ENCODE data around the gene PEX14. TPM values are rescaled to one million over a fixed set of nuclear protein-coding genes. Genes with fewer than 3 reads are reported as not detected.
A peak's percentile ranks its signal among the peaks of the same experiment; 100 is the strongest.

Gene PEX14
- total RNA-seq, 4 donors from 2014 or later, result 16.3 to 29.7 (median 26.2) TPM

DNA sequence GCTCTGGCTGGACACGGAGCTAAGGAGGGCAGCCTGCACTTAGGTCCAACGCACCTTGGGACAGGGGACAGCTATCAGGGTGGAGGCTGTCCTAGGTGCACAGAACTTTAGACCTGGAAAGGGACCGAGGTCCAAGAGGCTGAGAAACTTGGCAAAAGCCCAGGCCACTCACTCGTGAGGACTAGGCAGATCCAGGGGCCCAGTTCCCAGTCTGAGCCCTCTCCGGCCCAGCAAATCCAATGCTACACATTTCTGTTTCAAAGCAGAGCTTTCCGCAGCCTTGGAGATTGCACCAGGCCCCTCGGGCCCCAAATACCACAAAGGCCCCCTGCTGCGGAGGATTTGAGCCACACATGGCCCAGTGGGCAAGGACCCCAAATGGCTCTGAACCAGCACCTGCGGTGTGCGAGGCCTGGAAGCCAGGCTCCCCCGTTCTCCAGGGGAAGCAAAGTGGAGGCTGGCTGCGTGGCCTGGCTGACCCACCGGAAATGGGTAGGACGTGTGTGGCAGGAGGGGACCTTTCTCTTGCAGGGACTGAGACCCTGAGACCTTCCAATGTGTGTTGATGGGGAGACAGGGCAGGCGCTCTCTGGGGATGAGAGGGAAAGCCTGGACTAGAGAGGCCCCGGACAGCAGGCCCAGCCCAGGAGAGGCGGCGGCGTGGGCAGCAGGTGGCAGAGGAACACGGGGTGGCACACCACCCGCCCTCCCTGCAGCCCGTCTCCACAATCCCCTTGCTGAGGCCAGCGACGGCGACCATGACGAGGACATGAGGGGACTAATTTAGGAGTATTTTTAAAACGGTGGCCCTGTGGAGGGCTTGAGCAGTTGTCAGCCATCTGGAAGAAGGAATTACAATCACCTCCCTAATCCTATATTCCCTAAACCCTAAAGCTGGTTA, 203.0 kb downstream of the PEX14 start:
- Histone ChIP-seq H3K4me1 (peaks cover 0 to 93% (median 6%) of the 10 kb centered on the region in 4 donors), H3K4me3 (peak overlapping the region in 1 of 4 donors; percentile 25), H3K9me3 (no peaks in the 10 kb centered on the region), H3K27ac (peak overlapping the region in 3 of 4 donors; percentile 49 to 83 (median 81)), H3K36me3 (peaks cover 0 to 5% (median 0%) of the 10 kb centered on the region in 3 donors), H3K27me3 (no peaks in the 10 kb centered on the region)
- TF ChIP-seq, protein P1, sequence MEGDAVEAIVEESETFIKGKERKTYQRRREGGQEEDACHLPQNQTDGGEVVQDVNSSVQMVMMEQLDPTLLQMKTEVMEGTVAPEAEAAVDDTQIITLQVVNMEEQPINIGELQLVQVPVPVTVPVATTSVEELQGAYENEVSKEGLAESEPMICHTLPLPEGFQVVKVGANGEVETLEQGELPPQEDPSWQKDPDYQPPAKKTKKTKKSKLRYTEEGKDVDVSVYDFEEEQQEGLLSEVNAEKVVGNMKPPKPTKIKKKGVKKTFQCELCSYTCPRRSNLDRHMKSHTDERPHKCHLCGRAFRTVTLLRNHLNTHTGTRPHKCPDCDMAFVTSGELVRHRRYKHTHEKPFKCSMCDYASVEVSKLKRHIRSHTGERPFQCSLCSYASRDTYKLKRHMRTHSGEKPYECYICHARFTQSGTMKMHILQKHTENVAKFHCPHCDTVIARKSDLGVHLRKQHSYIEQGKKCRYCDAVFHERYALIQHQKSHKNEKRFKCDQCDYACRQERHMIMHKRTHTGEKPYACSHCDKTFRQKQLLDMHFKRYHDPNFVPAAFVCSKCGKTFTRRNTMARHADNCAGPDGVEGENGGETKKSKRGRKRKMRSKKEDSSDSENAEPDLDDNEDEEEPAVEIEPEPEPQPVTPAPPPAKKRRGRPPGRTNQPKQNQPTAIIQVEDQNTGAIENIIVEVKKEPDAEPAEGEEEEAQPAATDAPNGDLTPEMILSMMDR (IDR thresholded peaks at IDR 0.05), result peak in 1 of 6 experiments; percentile 8
- no peak for TF ChIP-seq POLR2A (IDR thresholded peaks at IDR 0.05)
- DNase-seq, result peak in 2 of 3 donors; percentile 86 to 88

DNA sequence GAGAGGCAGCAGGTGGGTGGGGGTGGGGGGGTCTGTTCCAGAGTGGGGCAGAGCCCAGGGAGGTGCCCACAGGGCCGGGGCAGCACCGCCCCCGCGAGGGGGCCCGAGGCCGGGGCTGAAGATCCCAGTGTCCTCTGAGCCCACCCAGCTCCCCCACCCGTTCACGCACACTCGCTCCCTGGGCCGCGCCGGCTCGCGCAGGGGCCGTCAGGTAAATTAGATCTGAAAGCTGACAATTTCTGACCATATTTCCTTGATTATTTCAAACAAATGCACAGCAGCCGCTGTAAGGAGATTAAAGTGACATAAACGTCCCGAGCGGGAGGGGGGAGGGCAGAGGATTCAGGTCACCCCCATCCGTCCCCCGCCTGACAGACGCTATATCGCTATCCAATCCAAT, 203.7 kb downstream of the PEX14 start:
- Histone ChIP-seq H3K4me1 (peaks cover 0 to 99% (median 6%) of the 10 kb centered on the region in 4 donors), H3K27ac (peak overlapping the region in 2 of 4 donors; percentile 81 to 83), H3K9me3 (no peaks in the 10 kb centered on the region), H3K27me3 (no peaks in the 10 kb centered on the region), H3K36me3 (peaks cover 0 to 5% (median 0%) of the 10 kb centered on the region in 3 donors), H3K4me3 (no peak overlapping the region)
- DNase-seq, result no peak
- TF ChIP-seq, protein P1 (IDR thresholded peaks at IDR 0.05), result no peak
- no peak for TF ChIP-seq POLR2A (IDR thresholded peaks at IDR 0.05)

GRCh38 chr1:10678852-10679251, 204.1 kb downstream of the PEX14 start:
- no peak for DNase-seq
- Histone ChIP-seq H3K4me3 (no peak overlapping the region), H3K36me3 (peaks cover 0 to 5% (median 0%) of the 10 kb centered on the region in 3 donors), H3K9me3 (no peaks in the 10 kb centered on the region), H3K27ac (peak overlapping the region in 2 of 4 donors; percentile 81 to 83), H3K27me3 (no peaks in the 10 kb centered on the region), H3K4me1 (peaks cover 0 to 100% (median 6%) of the 10 kb centered on the region in 4 donors)
- TF ChIP-seq, protein P1 (IDR thresholded peaks at IDR 0.05), result no peak

DNA sequence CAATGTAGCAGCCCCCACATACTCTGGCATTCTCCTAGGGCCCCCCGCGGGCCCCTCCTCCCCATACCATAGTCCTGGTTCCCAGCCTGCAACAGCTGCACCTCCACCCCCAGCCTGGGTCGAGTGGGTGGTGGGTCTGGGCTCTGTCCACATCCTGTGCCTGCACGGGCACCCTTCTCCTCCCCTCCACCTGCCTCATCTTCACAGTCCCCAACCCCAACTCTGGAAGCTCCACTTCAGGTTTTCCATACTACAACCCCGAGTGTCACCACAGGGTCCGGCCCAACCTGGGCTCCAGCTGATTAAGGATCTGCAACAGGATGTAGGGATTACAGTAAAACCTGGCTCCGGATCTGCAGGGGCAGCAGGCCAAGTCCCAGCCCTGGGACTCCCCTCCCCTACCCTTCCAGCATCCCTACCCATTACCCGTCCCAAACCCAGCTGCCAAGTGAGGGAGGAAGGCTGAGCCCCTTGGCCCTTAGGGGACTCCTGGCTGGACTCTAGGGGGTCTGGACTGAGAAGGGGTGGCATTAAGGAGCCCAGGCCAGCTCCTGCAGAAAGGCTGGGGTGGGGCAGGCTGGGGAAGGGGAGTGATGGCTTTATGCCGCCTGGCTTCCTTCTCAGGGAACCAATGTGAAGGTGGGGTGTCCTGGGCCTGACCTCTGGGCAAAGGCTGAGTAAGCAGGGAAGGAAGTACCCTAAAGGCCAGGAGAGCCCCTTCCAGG, 204.9 kb downstream of the PEX14 start:
- H3K27me3 ChIP-seq, result no peaks in the 10 kb centered on the region
- DNase-seq, result peak in 1 of 3 donors; percentile 58
- no peak for TF ChIP-seq POLR2A (IDR thresholded peaks at IDR 0.05)
- TF ChIP-seq, protein P1 (IDR thresholded peaks at IDR 0.05), result no peak
- H3K9me3 ChIP-seq, result no peaks in the 10 kb centered on the region
- no peak overlapping the region for H3K4me3 ChIP-seq
- no peaks in the 10 kb centered on the region for H3K36me3 ChIP-seq
- peak overlapping the region in 2 of 4 donors; percentile 81 to 83 for H3K27ac ChIP-seq
- H3K4me1 ChIP-seq, result peaks cover 0 to 100% (median 6%) of the 10 kb centered on the region in 4 donors

Small RNAs within 50 kb of the gene (small RNA-seq; reads per million reads assigned to genes)
- gene RN7SL614P, result 0 reads per million in 2 donors

Other genes starting within 250 kb of the PEX14 start
- 100 to 1,000 TPM; 111 to 186 (median 127) TPM for gene PGD, start 75.9 kb upstream of the PEX14 start, total RNA-seq
- 10 to 100 TPM in 2 of 4 donors, 1 to 10 TPM in 2; 6.8 to 94.1 (median 11.8) TPM for gene CENPS, start 44.5 kb upstream of the PEX14 start, total RNA-seq
- gene CORT, start 24.9 kb upstream of the PEX14 start, total RNA-seq, result 1 to 10 TPM in 1 of 4 donors, not detected in 3; 1.6 TPM
- 10 to 100 TPM; 13.1 to 25.0 (median 21.9) TPM for gene DFFA, start 2.4 kb upstream of the PEX14 start, total RNA-seq